T-helper 2 cell (primary cell): ENCODE measurements around the gene MRLN.
"Not testable (repeated sequence)": the region's sequence is repeated elsewhere in the genome, so short reads cannot be mapped to it uniquely, and the experiment has no call there.

Experiments used
- DNase-seq, 5 experiments: peaks; one replicate each; pipeline versions ENCODE4 v3.0.0 to v3.0.0-alpha.2; 2012 to 2022

MRLN gene

DNA sequence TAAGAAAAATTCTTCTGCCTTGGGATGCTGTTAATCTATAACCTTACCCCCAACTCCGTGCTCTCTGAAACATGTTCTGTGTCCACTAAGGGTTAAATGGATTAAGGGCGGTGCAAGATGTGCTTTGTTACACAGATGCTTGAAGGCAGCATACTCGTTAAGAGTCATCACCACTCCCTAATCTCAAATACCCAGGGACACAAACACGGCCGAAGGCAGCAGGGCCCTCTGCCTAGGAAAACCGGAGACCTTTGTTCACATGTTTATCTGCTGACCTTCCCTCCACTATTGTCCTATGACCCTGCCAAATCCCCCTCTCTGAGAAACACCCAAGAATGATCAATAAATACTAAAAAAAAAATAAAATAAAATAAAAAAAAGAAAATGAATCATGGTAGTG lies 8.5 kb downstream of the MRLN start:
- DNase-seq: not testable (repeated sequence)

DNA sequence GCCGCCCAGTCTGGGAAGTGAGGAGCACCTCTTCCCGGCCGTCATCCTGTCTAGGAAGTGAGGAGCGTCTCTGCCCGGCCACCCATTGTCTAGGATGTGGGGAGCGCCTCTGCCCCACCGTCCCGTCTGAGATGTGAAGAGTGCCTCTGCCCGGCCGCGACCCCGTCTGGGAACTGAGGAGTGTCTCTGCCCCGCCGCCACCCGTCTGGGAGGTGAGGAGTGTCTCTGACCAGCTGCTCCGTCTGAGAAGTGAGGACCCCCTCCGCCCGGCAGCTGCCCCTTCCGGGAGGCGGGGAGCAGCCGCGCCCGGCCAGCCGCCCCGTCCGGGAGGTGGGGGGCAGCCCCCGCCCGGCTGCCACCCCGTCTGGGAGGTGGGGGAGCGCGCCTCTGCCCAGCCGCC lies 9.1 kb downstream of the MRLN start:
- DNase-seq: not testable (repeated sequence)

DNA sequence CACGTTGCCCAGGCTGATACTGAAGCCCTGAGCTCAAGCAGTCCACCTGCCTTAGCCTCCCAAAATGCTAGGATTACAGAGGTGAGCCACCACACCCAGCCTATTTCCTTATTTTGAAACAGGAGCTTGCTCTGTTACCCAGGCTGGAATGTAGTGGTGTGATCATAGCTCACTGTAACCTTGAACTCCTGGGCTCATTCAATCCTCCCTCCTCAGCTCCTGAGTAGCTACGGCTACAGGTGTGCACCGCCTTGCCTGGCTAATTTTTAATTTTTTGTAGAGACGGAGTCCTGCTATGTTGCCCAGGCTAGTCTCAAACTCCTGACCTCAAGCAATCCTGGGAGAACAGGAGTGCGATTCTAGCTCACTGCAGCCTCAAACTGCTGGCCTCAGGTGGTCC lies 11.7 kb downstream of the MRLN start:
- no peak for DNase-seq

DNA sequence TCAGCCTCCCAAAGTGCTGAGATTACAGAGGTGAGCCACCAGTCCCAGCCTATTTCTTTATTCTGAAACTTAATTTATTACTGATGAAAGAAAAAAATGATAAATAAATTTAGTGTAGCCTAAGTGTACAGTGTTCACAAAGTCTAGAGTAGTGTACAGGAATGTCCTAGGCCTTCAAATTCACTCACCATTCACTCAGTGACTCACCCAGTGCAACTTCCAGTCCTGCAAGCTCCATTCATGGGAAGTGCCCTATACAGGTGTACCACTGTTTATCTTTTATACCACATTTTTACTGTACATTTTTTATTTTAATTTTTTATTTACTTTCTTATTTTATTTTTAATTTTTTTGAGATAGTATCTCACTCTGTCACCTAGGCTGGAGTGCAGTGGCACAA lies 12.2 kb downstream of the MRLN start:
- no peak for DNase-seq

DNA sequence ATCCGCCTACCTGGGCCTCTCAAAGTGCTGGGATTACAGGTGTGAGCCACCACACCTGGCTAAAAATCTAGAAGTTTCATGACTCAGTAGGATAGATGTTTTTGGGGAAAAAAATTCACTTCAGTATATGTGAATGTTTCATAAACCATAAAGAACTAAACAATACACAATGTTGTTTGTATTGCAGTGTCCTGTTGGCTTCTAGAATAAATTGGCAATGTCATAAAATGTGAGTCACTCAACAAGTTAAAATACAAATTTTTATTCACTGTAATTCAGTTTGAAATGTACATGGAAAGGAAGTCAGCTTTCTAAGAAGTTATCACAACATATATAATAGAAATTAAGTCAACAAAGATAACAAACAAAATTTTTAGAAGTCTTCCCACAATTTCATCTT lies 16.5 kb downstream of the MRLN start:
- DNase-seq: no peak

DNA sequence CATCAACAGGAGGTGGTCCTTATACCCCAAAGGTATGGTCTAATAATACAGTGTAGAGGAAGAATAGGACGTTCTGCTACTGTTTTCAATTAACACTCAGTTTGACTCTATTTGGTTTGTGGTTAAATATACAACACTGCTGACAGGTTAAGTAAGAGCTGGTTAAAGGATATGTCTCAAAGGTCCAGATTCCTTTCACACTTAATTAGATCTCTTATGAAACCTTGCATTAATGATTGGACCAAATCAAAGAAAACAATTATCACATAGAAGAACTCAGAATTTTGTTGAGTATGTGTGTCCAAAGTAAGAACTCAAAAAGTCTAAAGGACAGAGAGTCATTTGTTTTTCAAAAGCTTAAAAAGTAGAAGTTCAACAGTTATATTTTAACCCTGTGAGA lies 18.0 kb downstream of the MRLN start:
- no peak for DNase-seq

DNA sequence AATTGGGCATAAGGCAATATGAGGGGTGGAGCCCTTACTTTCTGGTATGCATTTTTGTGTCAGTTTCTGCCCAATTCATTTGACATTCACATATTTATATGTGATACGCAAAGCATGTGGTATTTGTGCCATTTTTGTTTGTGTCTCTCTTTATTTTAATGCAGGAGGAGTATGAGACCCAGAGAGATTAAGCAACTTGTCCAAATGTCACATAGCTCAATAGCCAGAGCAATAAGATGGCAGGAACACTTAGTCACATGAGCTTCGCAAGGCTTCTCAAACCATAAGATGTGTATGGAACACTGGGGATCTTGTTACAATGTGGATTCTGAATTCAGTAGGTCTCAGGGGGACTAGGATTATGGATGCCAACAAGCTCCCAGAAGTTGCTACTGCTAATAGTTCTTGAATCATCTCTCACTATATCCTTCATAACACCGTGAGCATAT lies 19.2 kb downstream of the MRLN start:
- no peak for DNase-seq

DNA sequence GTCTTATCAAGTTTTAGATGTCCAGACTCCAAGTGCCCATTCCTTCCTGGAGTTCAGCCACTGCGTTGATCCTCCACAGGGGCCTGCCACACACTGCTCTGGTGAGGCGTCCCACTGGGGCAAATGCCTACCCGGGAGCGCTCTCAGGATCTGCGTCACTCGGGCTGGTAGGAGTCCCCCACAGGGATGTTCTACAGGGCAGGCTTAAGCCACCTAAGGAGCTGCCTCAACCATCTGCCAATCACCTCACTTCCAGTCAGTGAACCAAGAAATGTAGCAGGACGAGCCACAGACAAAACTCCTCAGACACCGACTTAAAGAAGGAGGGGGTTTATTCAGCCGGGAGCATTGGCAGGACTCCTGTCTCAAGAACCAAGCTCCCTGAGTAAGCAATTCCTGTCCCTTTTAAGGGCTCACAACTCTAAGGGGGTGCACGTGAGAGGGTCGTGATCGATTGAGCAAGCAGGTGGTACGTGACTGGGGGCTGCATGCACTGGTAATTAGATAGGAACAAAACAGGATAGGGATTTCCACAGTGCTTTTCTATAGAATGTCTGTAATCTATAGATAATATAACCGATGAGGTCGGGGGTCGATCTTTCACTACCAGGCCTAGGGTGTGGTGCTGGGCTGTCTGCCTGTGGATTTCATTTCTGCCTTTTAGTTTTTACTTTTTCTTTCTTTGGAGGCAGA lies 19.8 kb downstream of the MRLN start:
- not testable (repeated sequence) for DNase-seq

DNA sequence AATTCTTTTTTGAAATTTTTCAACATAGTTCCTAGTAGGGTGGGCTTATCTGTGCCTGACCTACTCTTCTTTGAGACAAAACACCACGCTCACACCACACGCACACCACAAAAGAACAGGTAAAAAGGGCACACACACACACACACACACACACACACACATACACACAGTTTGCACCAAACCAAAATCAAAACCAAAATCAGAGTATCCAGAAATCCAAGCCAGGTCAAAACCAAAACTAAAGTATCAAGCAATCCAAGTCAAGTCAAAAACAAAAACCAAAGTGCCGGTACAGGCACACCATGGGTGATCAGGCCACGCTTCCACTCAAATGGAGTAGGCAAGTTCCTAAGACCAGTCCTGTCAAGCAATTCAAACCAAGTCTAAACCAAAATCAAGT lies 20.4 kb downstream of the MRLN start:
- not testable (repeated sequence) for DNase-seq

DNA sequence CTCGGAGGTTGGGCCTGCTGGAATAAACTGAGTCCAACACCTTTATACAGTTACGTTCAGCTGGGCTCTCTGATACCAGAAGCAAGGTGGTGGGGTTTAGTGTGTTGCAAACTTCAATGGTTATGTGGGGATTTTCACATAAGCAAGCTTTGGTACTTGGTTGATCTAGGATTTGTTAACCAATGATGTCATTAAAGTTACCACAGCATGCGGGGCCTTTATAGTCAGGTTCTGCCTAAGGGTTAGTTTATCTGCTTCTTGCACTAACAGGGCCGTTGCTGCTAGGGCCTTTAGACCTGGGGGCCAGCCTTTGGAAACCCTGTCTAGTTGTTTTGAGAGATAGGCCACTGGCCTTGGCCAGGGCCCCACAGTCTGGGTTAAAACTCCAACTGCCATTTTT lies 24.1 kb downstream of the MRLN start:
- DNase-seq: not testable (repeated sequence)

DNA sequence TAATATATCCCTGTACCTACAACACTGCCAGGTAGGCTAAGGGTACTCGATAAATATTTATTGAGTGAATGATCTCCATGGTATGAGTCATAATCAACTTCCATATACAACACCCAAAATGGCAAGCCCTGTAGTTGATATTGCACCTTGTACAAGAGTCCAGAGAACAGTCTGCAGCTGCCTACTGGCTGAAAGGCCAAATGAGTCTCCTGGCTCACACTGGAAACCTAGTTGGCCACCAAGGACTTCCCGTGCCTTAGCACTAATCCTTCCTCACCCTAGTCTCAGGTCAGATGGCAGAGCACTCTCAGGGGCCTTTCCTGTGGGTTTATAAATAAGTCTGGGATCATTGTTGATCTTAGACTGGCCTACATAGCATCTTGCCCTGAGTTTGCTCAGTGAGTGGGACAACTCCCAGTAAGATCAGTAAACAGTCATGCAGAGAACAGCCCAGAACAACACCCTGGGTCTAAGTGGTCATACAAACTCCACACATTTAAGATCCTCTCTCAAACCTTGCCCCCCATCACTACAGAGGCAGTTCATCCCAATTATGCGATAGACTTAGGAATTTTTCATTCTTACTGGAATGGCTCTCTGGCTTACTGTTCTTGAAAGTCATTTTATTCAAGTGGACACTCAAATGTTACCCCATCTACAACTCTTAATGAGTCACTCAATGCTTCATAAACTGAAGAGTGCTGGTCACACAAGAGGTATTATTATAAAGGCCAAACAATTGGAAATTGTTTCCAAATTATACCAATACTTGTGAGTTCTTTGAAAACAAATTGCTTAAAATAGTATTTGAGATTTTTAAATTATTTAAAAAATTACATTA lies 28.9 kb downstream of the MRLN start:
- DNase-seq: no peak

DNA sequence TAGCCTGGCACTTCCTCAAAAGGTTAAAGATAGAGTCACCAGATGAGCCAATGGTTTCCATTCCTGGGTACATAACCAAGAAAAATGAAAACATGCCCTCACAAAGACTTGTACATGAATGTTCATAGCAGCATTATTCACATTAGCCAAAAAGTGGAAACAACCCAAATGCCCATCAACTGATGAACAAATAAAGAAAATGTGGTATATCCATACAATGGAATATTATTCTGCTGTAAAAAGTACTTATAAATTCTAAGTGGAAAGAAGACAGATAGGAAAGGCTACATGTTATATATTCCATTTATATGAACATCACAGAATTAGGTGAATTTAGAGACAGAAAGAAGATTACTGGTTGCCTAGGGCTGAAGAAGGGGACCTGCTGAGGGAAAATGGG lies 32.9 kb downstream of the MRLN start:
- DNase-seq: no peak

DNA sequence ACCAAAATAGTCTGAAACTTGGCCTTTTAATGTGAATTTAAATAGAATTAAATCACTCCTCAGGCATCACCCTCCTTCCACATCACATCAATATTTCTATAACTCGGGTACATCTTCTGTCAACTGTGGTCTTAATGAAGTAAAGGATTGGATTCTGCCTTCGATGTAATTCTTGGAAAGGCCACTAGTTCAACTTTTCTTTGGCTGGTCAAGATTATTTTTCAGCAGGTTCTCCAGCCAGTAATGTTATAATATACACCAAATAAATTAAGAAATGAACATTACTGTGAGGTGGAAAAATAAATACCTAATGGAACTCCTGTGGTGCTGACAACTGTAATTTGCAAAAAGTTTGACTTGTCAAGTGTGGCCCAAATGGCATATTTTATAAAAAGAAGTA lies 33.9 kb downstream of the MRLN start:
- no peak for DNase-seq

DNA sequence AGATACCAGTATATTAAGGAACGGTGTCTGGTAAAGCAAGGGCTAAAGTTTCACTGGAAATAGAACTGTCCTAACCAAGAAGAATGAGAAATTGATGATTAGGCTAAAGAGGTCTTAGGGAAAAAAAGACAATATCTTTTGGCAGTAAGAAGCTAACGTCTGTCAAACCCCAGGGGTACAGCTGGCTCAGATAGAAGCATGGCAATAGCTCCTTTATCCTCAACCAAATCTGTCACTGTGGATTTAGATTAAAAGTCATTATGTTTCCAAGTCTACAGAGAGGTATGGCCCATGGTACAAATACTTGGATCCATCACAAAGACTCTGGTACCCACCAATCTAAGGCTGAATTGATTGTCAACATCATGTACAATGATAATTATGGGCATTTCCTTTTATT lies 35.0 kb downstream of the MRLN start:
- DNase-seq: no peak

DNA sequence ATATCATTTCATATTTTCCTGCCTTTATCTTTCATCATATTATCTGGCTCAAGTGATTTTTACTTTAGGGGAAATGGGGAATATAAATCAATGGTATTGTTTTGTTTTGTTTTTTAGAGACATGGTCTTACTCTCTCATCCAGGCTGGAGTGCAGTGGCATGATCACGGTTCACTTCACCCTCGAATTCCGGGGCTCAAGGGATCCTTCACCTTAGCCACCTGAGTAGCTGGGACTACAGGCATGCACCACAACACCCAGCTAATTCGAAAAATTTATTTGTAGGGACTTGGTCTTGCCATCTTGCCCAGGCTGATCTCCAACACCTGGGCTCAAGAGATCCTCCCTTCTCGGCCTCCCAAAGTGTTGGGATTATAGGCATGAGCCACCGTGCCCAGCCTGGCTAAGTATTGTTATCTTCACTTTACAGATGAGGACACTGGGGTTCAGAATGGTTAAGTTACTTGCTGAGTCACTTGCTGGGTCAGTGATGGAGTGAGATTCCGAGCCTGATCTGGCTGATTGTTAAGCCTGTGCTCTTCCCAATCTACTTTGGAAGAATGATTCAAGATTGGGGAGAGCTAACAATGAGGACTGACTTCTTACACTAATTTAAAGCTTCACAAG lies 39.9 kb downstream of the MRLN start:
- no peak for DNase-seq

DNA sequence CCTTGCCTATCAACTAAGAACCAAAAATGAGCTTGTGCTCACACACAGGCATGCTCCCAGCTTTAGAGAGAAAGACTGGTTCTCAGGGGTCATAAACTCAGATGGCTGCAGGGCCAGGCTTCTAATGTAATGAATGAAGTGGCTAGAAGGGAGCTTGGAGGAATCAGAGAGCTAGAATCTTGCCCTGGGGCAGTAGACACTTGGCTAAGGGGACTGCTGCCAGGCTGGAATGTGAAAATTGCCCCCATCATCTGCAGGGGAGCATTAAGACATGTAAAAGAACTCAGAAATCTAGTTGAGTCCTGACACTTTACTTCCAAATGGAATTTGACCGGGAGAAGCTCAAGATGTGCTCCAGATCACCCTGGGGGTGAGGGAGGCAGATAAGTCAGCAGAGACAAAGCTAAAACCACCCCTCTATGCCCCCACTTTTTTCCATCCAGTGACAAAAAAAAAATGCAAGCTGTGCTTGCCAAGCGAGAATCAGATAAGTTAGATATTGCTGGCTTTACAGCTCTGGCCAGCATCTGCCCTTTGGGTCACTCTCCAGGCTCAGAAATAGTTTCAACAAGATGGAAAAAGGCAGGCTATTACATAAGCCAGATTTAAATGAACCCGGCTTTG lies 41.3 kb downstream of the MRLN start:
- DNase-seq: no peak

DNA sequence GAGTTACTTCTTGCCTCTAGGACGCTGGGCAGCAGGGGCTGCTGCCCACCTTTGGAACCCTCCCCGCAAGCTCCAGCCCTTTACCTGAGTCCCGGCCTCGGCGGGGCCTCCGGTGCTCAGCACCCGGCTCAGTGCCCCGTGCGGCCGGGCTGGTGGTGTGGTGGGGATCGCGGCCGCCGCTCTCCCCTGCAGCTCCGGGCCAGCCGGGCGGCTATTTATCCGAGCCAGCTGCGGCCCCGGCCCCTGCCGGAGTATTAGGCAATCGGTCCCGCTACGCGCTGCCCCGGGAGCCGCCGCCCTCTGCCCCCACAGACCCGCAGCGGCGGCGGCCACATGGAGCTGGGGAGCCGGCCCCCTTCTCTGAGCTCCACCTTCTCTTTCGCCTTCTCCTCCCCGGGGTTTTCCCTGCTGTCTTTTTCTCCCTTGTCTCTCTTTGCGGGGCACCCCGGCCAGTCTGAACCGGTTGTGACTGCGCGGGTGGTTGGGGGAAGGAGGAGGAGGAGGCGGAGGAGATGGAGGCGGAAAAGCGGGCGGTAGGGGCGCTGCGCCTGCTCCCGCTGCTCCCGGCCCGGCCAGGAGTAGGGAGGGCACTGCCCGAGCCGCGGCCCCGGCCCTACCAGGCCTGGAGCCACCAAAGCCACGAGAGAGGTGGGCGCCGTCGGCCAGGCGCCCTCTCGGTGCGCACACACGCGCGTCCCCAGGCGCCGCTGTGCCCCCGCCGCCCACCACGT lies 43.7 kb downstream of the MRLN start, which contains the start of gene SLC16A9:
Gene SLC16A9, minus strand, starts transcription at position 456 of the 731 bp plus-strand sequence. CDS start 25,559 bp downstream, outside the sequence.
- DNase-seq: peak in 1 of 5 experiments; percentile 58

DNA sequence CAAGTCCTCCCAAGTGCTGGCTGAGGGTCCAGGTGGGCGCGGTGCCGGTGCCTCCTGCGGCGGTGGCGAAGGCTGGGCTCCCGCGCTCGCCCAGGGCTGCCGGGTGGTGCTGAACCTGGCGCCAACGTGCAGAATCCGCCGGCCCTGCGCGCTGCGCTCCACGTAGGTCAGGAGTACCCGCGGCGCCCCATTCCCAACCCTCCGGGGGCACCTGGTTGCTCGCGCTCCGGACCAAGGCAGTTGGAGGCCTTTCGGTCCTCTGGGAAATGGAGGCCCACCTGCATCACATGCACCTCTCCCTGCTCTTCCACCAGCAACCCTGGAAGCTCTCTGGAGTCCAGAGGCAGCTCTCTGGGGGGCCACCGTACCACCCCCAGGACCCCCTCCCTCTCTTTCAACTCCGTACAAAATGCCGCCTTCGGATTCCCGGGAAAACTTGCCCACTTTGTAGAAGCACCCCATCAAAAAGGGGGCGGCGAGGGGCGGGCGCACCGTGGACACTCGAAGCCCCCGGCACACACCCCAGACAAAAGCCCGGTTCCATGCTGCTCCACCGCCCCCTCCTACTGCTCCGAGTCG lies 44.4 kb downstream of the MRLN start:
- peak in 1 of 5 experiments; percentile 18 for DNase-seq

DNA sequence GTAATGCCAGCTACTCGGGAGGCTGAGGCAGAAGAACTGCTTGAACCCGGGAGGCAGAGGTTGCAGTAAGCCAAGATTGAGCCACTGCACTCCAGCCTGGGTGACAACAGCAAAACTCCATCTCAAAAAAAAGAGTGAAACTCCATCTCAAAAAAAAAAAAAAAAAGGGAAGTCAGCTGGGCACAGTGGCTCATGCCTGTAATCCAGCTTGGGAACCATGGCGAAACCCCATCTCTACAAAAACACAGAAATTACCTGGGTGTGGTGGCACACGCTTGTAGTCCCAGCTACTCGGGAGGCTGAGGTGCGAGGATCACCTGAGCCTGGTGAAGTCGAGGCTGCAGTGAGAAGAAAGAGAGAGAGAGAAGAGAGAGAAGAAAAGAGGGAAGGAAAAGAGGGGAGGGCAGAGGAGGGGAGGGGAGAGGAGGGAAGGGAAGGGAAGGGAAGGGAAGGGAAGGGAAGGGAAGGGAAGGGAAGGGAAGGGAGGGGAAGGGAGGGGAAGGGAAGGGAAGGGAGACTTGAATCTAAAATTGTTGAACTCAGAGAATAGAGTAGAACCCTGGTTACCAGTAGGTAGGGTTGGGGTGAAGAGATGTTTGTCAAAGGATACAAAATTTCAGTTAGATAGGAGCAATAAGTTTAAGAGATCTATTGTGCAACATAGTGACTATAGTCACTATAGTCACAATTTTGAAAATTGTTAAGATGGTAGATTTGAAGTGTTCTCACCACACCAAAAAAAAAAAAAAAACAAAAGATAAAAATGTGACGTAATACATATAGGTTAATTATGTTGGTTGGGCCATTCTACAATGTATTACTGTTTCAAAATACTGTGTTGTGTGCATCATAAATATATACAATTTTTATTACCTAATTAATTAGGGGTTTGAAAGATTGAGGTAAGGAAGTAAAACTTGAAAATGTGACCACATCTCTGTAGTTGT lies 46.1 kb downstream of the MRLN start:
- DNase-seq: no peak

DNA sequence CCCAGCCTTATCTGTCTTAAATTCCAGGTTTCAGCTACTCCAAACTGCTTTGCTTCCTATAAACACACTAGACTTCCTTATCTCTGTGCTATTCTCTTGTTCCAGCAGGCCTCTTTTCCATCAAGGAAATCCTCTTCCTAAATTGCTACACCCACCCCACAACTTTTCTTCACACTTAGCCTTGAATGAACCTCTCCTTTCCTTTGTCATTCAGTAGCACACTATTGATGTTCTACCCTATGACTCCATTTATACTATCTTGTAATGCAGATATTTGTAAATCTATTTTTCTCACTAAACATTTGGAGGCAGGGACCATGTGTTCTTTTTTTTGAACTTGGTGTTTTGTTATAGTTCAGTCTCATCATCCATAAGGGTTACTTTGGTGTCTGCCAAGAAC lies 47.3 kb downstream of the MRLN start:
- DNase-seq: no peak

DNA sequence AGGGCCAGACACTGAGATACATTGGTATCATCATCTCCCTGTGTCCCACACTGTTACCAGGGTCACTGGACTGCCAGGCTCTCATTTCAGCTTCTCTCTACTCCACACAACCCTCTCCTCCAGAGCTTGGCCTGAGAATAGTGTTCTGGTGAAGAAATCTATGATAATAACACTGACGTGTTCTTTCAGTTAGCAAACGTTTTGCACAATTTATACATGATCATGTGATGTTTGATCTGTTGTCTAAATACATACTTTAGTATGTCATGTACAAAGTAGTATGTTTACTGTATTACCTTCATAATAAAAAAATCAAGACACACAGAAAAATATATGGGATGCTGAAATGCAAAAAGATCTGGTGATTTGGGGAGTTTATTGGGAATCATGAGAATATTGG lies 48.6 kb downstream of the MRLN start:
- no peak for DNase-seq
